ENCODE measurements around the gene MPC2.

DNA sequence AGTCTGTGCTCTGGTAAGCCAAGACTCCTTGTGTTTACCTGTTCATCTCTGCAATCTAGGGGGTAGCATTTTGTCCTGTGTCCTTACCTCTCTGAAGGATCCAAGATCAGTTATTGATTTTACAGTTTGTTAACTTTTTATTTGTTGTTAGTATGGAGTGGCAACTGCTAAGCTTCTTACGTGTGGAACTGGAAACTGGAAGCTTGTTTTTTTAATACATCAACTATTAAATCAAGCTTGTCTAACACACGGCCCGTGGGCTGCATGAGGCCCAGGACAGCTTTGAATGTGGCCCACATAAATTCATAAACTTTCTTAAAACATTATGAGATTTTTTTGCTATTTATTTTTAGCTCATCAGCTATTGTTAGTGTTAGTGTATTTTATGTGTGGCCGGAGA, 29.2 kb upstream of the MPC2 start:
- TF ChIP-seq, protein P1, sequence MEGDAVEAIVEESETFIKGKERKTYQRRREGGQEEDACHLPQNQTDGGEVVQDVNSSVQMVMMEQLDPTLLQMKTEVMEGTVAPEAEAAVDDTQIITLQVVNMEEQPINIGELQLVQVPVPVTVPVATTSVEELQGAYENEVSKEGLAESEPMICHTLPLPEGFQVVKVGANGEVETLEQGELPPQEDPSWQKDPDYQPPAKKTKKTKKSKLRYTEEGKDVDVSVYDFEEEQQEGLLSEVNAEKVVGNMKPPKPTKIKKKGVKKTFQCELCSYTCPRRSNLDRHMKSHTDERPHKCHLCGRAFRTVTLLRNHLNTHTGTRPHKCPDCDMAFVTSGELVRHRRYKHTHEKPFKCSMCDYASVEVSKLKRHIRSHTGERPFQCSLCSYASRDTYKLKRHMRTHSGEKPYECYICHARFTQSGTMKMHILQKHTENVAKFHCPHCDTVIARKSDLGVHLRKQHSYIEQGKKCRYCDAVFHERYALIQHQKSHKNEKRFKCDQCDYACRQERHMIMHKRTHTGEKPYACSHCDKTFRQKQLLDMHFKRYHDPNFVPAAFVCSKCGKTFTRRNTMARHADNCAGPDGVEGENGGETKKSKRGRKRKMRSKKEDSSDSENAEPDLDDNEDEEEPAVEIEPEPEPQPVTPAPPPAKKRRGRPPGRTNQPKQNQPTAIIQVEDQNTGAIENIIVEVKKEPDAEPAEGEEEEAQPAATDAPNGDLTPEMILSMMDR (IDR thresholded peaks at IDR 0.05) = no peak
- TF ChIP-seq POLR2A (IDR thresholded peaks at IDR 0.05) = no peak
- TF ChIP-seq EP300 (IDR thresholded peaks at IDR 0.05) = no peak

All from ovary (tissue), 3 donors.